Heart left ventricle (tissue), 13 donors: ENCODE data around the gene SCAMP1.

ENCODE experiments used
- POLR2A ChIP-seq, 2 donors: fragments of 450-650 bp; IDR thresholded peaks; one replicate each; pipeline ENCODE4 v1.6.1; 2017; ENCODE audit warnings: antibody characterized with exemption in 2 of 2, mild to moderate bottlenecking in 2 of 2, moderate library complexity in 2 of 2
- TF ChIP-seq, protein P1 (sequence below), 12 donors: fragments of 200-600 bp; sonication (generic) in 4 of 12; IDR thresholded peaks; one replicate each; pipeline versions ENCODE4 v1.5.0 to v1.8.0; 2018 to 2022; ENCODE audit warnings: antibody characterized with exemption in 12 of 12, mild to moderate bottlenecking in 5 of 12
- donor health status: ischemic (EF 13 %, LVEDD 7.1; RV severe dilation, severe dysfunction).
- donor health status: DM: no; HTN: yes; CAD: no.
- donor health status: DM: no; HTN: no; CAD: no.
- donor health status: ischemic (EF 25% LVEDD 6.9; RV normal size, moderate dysfunction).
- donor health status: ischemic (EF 25% LVEDD 5.7; RV mildly dilated, moderate dysfunction).
- donor health status: ischemic (EF 35%, LVEDD 5.7; RV mildly dilated, moderate dysfunction).
- donor health status: nonischemic (EF 11% LVEDD 7.7; RV severe dilation, severe dysfunction).
- donor health status: DM: yes; HTN: yes; CAD: no.
- donor health status: PGD.
- donor health status: ischemic (EF 29% LVEDD 5.4; RV normal size, mild dysfunction).
- donor health status: nonischemic (EF 23%, LVEDD 6.1; RV moderate dilation, normal function).

GRCh38 chr5:78364005-78364404, 3.6 kb downstream of the SCAMP1 start:
- TF ChIP-seq, protein P1, sequence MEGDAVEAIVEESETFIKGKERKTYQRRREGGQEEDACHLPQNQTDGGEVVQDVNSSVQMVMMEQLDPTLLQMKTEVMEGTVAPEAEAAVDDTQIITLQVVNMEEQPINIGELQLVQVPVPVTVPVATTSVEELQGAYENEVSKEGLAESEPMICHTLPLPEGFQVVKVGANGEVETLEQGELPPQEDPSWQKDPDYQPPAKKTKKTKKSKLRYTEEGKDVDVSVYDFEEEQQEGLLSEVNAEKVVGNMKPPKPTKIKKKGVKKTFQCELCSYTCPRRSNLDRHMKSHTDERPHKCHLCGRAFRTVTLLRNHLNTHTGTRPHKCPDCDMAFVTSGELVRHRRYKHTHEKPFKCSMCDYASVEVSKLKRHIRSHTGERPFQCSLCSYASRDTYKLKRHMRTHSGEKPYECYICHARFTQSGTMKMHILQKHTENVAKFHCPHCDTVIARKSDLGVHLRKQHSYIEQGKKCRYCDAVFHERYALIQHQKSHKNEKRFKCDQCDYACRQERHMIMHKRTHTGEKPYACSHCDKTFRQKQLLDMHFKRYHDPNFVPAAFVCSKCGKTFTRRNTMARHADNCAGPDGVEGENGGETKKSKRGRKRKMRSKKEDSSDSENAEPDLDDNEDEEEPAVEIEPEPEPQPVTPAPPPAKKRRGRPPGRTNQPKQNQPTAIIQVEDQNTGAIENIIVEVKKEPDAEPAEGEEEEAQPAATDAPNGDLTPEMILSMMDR (IDR thresholded peaks at IDR 0.05): no peak
- no peak for TF ChIP-seq POLR2A (IDR thresholded peaks at IDR 0.05)
